ENCODE results near the gene DOK6.

The DOK6 gene

DNA sequence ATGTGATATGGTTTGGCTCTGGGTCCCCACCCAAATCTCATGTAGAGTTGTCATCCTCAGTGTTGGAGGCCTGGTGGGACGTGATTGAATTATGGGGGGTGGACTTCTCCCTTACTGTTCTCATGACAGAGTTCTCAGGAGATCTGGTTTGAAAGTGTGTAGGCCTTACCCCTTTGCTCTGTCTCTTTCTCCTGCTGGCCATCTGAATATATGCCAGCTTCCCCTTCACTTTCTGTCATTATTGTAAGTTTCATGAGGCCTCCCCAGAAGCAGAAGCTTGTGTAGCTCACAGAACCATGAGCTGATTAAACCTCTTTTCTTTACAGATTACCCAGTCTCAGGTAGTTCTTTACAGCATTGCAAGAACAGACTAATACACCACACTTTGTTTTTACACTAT is 222.3 kb downstream of the DOK6 start:
- TF ChIP-seq JUND (IDR thresholded peaks at IDR 0.05; ENCODE audit: low read depth): no peak
- in situ Hi-C loops (cut with HindIII; ENCODE audit: low pct_unique_long_range_greater_than_20kb, low sequenced_read_pairs): no loop called here
- no peak for DNase-seq (ENCODE audit: low read depth in 1 of 2, low spot score in 1 of 2)

- no peak for TF ChIP-seq JUND (IDR thresholded peaks at IDR 0.05; ENCODE audit: low read depth)
- no peak for DNase-seq (ENCODE audit: low read depth in 1 of 2, low spot score in 1 of 2)
- in situ Hi-C loops (cut with HindIII; ENCODE audit: low pct_unique_long_range_greater_than_20kb, low sequenced_read_pairs): no loop called here
These were observed 225.5 kb downstream of the DOK6 start for GRCh38 chr18:69626171-69626570.

- in situ Hi-C loops (cut with HindIII; ENCODE audit: low pct_unique_long_range_greater_than_20kb, low sequenced_read_pairs): no loop called here
- no peak for TF ChIP-seq JUND (IDR thresholded peaks at IDR 0.05; ENCODE audit: low read depth)
- no peak for DNase-seq (ENCODE audit: low read depth in 1 of 2, low spot score in 1 of 2)
These were observed 226.1 kb downstream of the DOK6 start for GRCh38 chr18:69626643-69627242.

- no peak for TF ChIP-seq JUND (IDR thresholded peaks at IDR 0.05; ENCODE audit: low read depth)
- no peak for DNase-seq (ENCODE audit: low read depth in 1 of 2, low spot score in 1 of 2)
- in situ Hi-C loops (cut with HindIII; ENCODE audit: low pct_unique_long_range_greater_than_20kb, low sequenced_read_pairs): no loop called here
These were observed 228.2 kb downstream of the DOK6 start for GRCh38 chr18:69628774-69629359.

DNA sequence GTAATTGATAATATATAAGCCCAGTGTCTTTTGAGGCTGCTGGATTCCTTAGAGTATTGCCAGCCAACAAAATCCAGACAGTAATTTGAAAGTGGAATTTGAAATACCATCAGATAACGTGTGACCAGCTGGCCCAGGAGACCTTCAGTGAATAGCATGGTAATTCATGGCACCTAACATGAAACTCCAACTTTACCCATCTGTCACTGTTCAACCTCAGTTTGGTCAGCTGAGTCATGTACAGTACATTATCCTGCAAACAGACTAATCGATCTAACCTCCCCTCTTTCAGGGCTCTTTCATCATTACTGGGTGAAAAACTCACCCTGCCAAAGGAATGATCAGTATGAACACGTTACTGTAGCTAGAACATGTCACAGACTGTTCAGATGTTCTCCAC is 230.6 kb downstream of the DOK6 start:
- no peak for DNase-seq (ENCODE audit: low read depth in 1 of 2, low spot score in 1 of 2)
- no peak for TF ChIP-seq JUND (IDR thresholded peaks at IDR 0.05; ENCODE audit: low read depth)
- in situ Hi-C loops (cut with HindIII; ENCODE audit: low pct_unique_long_range_greater_than_20kb, low sequenced_read_pairs): no loop called here

DNA sequence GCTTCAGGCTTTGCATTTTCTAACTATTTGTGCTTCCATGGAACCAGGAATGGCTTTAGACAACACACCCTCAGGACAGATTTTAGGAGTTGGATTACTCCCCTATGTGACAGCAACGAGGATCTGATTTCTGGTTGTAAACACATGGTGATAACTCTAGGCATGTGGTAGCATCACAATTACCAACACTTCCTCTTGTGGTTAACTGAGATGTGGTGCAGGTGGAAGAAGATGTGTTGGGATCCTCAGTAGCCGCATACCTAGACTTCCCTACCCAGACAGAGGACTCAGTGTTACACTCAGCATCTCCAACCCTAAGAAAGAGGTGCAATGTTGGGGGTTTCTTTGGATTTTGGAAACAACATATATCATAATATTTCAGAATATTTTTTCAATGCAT is 234.8 kb downstream of the DOK6 start:
- TF ChIP-seq JUND (IDR thresholded peaks at IDR 0.05; ENCODE audit: low read depth): no peak
- no peak for DNase-seq (ENCODE audit: low read depth in 1 of 2, low spot score in 1 of 2)

DNA sequence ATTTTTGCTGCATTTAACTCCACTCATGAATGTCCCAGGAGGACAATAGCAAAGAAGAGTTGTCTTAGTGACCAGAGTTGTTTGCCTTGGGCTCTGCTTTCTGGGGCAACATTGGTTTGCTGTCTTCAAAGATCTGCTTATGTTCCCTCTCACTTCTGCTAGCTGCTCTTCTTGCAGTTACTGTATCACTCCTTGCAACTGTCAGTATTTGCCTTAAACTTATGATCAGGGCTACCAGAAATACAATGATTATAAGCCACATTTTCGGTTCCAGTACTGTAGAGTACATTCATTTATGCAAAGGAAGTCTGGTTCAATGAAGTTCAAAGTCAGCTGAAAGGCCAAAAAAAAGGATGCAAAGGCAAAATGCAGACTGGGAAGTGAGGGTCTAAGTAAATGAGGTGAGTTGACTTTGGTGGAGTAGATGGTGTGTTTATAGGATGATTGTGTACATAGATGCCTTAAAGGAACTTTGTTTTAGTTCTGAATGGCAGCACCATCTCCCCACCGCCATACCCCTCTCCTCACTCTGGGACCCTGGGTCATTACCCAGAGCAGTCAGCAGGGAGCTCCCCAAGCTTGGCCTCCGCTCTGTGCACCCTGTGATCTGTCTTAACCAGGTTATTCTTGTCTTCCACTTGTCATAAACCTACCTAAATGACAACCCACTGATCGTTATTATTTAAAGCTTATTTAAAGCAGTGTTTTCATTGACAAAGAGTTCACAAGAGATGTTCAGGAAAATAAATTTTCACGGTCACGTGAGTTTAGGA is 236.0 kb downstream of the DOK6 start:
- DNase-seq (ENCODE audit: low read depth in 1 of 2, low spot score in 1 of 2): no peak
- in situ Hi-C loops (cut with HindIII; ENCODE audit: low pct_unique_long_range_greater_than_20kb, low sequenced_read_pairs): no loop called here
- no peak for TF ChIP-seq JUND (IDR thresholded peaks at IDR 0.05; ENCODE audit: low read depth)

More for the DNA sequence above, 234.8 kb downstream of the DOK6 start:
- in situ Hi-C loops (cut with HindIII; ENCODE audit: low pct_unique_long_range_greater_than_20kb, low sequenced_read_pairs): no loop called here

DNA sequence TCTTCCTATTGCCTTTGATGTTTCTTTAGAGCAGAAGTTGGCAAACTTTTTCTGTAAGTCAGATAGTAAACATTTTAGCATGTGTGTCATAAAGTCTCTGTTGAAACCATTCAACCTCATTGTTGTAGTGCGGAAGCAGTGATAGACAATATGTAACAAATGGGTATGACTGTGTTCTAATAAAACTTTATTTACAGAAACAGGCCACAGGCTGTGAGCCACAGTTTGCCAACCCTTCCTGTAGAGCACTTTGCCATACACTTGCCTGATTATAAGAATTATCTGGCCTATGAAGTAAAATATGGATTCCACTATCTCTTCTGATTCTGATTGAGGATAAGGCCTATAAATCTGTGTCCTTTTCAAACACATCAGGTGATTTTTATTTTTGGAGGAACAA is 237.4 kb downstream of the DOK6 start:
- no peak for DNase-seq (ENCODE audit: low read depth in 1 of 2, low spot score in 1 of 2)
- TF ChIP-seq JUND (IDR thresholded peaks at IDR 0.05; ENCODE audit: low read depth): no peak
- in situ Hi-C loops (cut with HindIII; ENCODE audit: low pct_unique_long_range_greater_than_20kb, low sequenced_read_pairs): no loop called here

- TF ChIP-seq JUND (IDR thresholded peaks at IDR 0.05; ENCODE audit: low read depth): no peak
- no peak for DNase-seq (ENCODE audit: low read depth in 1 of 2, low spot score in 1 of 2)
- in situ Hi-C loops (cut with HindIII; ENCODE audit: low pct_unique_long_range_greater_than_20kb, low sequenced_read_pairs): no loop called here
These were observed 247.0 kb downstream of the DOK6 start for GRCh38 chr18:69647702-69648101.

- no peak for TF ChIP-seq JUND (IDR thresholded peaks at IDR 0.05; ENCODE audit: low read depth)
- in situ Hi-C loops (cut with HindIII; ENCODE audit: low pct_unique_long_range_greater_than_20kb, low sequenced_read_pairs): no loop called here
- no peak for DNase-seq (ENCODE audit: low read depth in 1 of 2, low spot score in 1 of 2)
These were observed 247.8 kb downstream of the DOK6 start for GRCh38 chr18:69648486-69648885.

DNA sequence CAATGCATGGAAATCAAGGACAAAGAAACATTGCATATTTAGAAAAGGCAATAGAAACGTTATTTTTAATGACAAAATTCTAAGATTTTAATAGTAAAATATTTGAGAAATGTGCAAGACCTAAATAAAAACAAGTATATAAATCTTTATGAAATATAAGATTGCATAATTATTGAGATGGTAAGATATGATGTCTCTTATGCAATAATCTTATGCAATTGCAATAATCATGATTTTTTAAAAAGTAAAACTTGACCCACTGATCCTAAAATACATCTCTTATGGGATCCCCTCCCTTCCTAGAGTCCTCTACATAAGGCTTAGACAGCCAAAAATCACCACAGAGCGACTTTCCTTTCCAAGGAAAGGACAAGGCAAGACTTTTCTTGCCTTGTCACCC is 249.0 kb downstream of the DOK6 start:
- no peak for TF ChIP-seq JUND (IDR thresholded peaks at IDR 0.05; ENCODE audit: low read depth)
- in situ Hi-C loops (cut with HindIII; ENCODE audit: low pct_unique_long_range_greater_than_20kb, low sequenced_read_pairs): no loop called here

DNA sequence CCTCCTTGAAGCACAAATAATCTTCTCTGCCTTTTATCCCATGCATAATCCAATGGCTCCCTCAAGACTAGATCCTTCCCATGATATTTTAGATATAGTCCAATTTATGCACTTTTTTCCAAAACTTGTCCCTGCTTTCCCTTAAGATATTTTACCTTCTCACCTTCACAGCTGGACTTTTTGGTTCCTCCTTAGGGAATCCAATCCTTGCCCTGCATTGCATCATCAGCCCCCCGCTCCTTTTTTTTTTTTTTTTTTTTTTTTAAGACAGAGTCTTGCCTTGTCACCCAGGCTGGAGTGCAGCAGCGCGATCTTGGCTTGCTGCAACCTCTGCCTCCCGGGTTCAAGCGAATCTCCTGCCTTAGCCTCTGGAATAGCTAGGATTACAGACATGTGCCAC is 250.6 kb downstream of the DOK6 start:
- no peak for TF ChIP-seq JUND (IDR thresholded peaks at IDR 0.05; ENCODE audit: low read depth)
- in situ Hi-C loops (cut with HindIII; ENCODE audit: low pct_unique_long_range_greater_than_20kb, low sequenced_read_pairs): no loop called here
- DNase-seq (ENCODE audit: low read depth in 1 of 2, low spot score in 1 of 2): no peak

More for the DNA sequence above, 249.0 kb downstream of the DOK6 start:
- DNase-seq (ENCODE audit: low read depth in 1 of 2, low spot score in 1 of 2): no peak

DNA sequence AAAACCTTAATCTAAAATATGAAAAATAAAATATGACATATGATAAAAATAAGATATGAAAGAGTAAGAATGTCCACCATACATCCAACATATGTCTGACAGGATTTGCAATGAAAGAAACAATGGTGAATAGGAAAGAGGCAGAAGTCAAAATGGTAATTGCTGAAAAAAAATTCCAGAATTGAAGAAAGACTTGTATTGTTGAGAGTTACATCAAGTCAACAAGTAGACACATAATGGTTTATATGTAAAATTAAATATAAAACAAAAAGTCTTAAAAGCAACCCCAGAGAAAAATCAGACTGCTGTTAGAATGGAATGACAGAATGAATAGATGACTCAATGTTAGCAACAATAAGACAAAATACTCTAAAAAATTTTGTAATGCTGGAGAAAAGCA is 255.1 kb downstream of the DOK6 start:
- no peak for DNase-seq (ENCODE audit: low read depth in 1 of 2, low spot score in 1 of 2)
- TF ChIP-seq JUND (IDR thresholded peaks at IDR 0.05; ENCODE audit: low read depth): no peak
- in situ Hi-C loops (cut with HindIII; ENCODE audit: low pct_unique_long_range_greater_than_20kb, low sequenced_read_pairs): no loop called here

Data from T47D (cell line).